Sigmoid colon (tissue), 7 donors: ENCODE measurements around the gene UBE2R2. TPM values are rescaled to one million over a fixed set of nuclear protein-coding genes. Genes with fewer than 3 reads are reported as not detected.
A peak's percentile ranks its signal among the peaks of the same experiment; 100 is the strongest.
"Not testable (repeated sequence)": the region's sequence is repeated elsewhere in the genome, so short reads cannot be mapped to it uniquely, and the experiment has no call there.

Source experiments
- DNase-seq: peaks from one replicate; pipeline ENCODE4 v3.0.0-alpha.2; 2019
- H3K27ac ChIP-seq, 4 donors: fragments of 200-600 bp; sonication (generic); one replicate each; pipeline ENCODE4 v1.5.1; 2016 to 2019; ENCODE audit warnings: mild to moderate bottlenecking in 1 of 4
- H3K27me3 ChIP-seq, 3 donors: fragments of 200-600 bp; sonication (generic); one replicate each; pipeline ENCODE4 v1.5.1; 2019; ENCODE audit warnings: mild to moderate bottlenecking in 1 of 3
- H3K36me3 ChIP-seq, 4 donors: fragments of 200-600 bp; sonication (generic); one replicate each; pipeline ENCODE4 v1.5.1; 2016 to 2019
- H3K4me1 ChIP-seq, 4 donors: fragments of 200-600 bp; sonication (generic); one replicate each; pipeline ENCODE4 v1.5.1; 2017 to 2019
- H3K4me3 ChIP-seq, 4 donors: fragments of 200-600 bp; sonication (generic); one replicate each; pipeline ENCODE4 v1.5.1; 2017 to 2019; ENCODE audit warnings: mild to moderate bottlenecking in 2 of 4, moderate library complexity in 1 of 4
- H3K9me3 ChIP-seq, 4 donors: fragments of 200-600 bp in 3 of 4; sonication (generic) in 3 of 4; one replicate each; pipeline versions ENCODE4 v1.5.1 to v1.6.1; 2013 to 2019
- EP300 ChIP-seq, 4 donors: sonication (generic); formaldehyde crosslinking; IDR thresholded peaks; one replicate each; pipeline ENCODE4 v1.6.1; 2017; ENCODE audit warnings: antibody characterized with exemption in 4 of 4
- POLR2A ChIP-seq, 2 donors: fragments of 450-650 bp; IDR thresholded peaks; one replicate each; pipeline ENCODE4 v1.6.1; 2016; ENCODE audit warnings: antibody characterized with exemption in 2 of 2, mild to moderate bottlenecking in 2 of 2, moderate library complexity in 2 of 2
- POLR2AphosphoS5 ChIP-seq, 4 donors: sonication (generic); formaldehyde crosslinking; IDR thresholded peaks; one replicate each; pipeline ENCODE4 v1.6.1; 2017; ENCODE audit warnings: antibody characterized with exemption in 4 of 4
- WGBS, 2 donors: extraction: QIAGEN DNeasy Blood & Tissue Kit; methylation state at CpG; one replicate each; pipeline ENCODE4 v1.1.7; 2013; 5-methylcytosine and 5-hydroxymethylcytosine counted together
- intact Hi-C: fragments of 100-400 bp; cut with DNase I; formaldehyde crosslinking; loops from one replicate; pipeline ENCODE4 v1.15.1; 2023
- polyA plus RNA-seq, 3 donors: library from polyadenylated mRNA; stranded (reverse); fragments of 200-250 nt; gene quantifications; one replicate each; pipeline ENCODE4 v1.2.3, GENCODE V29; 2013
- total RNA-seq, 4 donors: library from RNA; depleted of rRNA; stranded (reverse); fragments of >200 nt; gene quantifications; one replicate each; pipeline ENCODE4 v1.1.0, GENCODE V29; 2016
- TF ChIP-seq, protein P1 (sequence below), 4 experiments: fragments of 450-650 bp in 3 of 4; fragments of 200-600 bp in 1 of 4; IDR thresholded peaks; one replicate each; pipeline ENCODE4 v1.5.1; 2016 to 2019; ENCODE audit warnings: antibody characterized with exemption in 4 of 4, mild to moderate bottlenecking in 3 of 4, moderate library complexity in 2 of 4
- donor health status: healthy with polysubstance abuse.
- donor health status: Bipolar disorder and iron deficiency.
- donor health status: healthy.

Gene UBE2R2
- total and polyA plus RNA-seq, 7 donors: 23.2 to 32.4 (median 25.4) TPM

DNA sequence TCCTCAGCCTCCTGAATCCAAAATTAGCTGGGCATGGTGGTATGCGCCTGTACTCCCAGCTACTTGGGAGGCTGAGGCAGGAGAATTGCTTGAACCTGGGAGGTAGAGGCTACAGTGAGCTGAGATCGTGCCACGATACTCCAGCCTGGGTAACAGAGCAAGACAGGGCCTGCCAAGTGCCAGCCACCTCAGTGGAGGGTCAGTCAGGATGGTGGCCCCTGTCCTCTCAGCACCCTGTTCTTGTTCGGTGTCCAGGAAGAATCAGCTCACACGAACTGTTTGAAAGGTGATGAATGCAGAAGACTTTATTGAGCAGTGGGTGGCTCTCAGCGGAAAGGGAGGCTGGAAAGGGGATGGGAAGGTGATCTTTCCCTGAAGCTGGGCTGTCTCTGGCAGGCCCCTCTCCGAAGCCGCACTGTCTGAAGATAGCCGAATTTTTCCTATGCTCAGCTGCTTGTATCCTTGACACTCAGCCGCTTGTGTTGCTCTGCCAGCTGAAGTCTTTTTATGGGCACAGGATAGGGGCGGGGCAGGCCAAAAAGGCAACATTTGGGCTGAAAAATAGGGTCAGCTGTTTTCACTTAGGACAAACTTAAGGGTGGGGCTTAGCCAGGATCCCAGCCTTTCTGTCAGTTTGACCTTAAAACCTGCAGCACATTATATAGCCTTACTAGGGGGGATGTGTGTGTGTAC lies 50.9 kb downstream of the UBE2R2 start:
- WGBS, 2 donors: 53 to 74% methylated on average over 11 of the region's 11 CpGs
- intact Hi-C loops: no loop called here
- H3K4me1 ChIP-seq: peaks cover 0 to 42% (median 26%) of the 10 kb centered on the region in 4 donors
- no peaks in the 10 kb centered on the region for H3K27me3 ChIP-seq
- peak overlapping the region; percentile 44 to 68 (median 54) for H3K27ac ChIP-seq
- H3K9me3 ChIP-seq: no peaks in the 10 kb centered on the region
- peak; percentile 78 for DNase-seq
- TF ChIP-seq EP300 (IDR thresholded peaks at IDR 0.05) (no peak), POLR2A (IDR thresholded peaks at IDR 0.05) (no peak), POLR2AphosphoS5 (IDR thresholded peaks at IDR 0.05) (no peak)
- TF ChIP-seq, protein P1, sequence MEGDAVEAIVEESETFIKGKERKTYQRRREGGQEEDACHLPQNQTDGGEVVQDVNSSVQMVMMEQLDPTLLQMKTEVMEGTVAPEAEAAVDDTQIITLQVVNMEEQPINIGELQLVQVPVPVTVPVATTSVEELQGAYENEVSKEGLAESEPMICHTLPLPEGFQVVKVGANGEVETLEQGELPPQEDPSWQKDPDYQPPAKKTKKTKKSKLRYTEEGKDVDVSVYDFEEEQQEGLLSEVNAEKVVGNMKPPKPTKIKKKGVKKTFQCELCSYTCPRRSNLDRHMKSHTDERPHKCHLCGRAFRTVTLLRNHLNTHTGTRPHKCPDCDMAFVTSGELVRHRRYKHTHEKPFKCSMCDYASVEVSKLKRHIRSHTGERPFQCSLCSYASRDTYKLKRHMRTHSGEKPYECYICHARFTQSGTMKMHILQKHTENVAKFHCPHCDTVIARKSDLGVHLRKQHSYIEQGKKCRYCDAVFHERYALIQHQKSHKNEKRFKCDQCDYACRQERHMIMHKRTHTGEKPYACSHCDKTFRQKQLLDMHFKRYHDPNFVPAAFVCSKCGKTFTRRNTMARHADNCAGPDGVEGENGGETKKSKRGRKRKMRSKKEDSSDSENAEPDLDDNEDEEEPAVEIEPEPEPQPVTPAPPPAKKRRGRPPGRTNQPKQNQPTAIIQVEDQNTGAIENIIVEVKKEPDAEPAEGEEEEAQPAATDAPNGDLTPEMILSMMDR (IDR thresholded peaks at IDR 0.05): no peak
- H3K36me3 ChIP-seq: no peaks in the 10 kb centered on the region
- no peak overlapping the region for H3K4me3 ChIP-seq

DNA sequence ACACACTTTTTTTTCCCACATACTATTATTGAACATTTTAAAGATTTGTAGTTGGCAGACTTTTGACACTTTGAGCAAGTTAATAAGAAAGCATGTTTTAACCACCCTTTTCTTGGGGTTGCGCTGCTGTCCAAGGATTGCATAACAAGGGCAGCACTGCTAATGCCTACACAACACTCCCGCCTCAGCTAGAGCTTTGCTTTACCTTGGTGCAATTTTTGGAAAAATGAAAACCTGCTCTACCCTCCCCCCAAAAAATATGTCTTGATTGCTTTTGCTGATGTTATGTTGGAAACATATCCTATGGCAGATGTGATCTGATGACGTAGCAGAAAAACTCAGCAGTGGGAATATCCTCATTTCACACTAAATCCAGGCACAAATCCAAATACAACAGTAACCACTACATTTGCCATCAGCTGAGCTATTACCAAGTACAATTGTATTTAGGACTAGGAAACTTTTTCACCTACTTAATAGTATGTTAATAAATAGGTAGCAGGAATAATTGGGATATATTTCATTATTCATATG lies 51.5 kb downstream of the UBE2R2 start:
- H3K4me1 ChIP-seq: peaks cover 0 to 42% (median 26%) of the 10 kb centered on the region in 4 donors
- peak overlapping the region; percentile 44 to 68 (median 54) for H3K27ac ChIP-seq
- TF ChIP-seq, protein P1 (IDR thresholded peaks at IDR 0.05): no peak
- TF ChIP-seq POLR2AphosphoS5 (IDR thresholded peaks at IDR 0.05): no peak
- TF ChIP-seq EP300 (IDR thresholded peaks at IDR 0.05): no peak
- no peak for TF ChIP-seq POLR2A (IDR thresholded peaks at IDR 0.05)
- no peak for DNase-seq
- H3K27me3 ChIP-seq: no peaks in the 10 kb centered on the region
- WGBS, 2 donors: 74 to 77% methylated on average over 3 of the region's 3 CpGs
- intact Hi-C loops: no loop called here
- H3K36me3 ChIP-seq: no peaks in the 10 kb centered on the region
- H3K4me3 ChIP-seq: no peak overlapping the region
- no peaks in the 10 kb centered on the region for H3K9me3 ChIP-seq

DNA sequence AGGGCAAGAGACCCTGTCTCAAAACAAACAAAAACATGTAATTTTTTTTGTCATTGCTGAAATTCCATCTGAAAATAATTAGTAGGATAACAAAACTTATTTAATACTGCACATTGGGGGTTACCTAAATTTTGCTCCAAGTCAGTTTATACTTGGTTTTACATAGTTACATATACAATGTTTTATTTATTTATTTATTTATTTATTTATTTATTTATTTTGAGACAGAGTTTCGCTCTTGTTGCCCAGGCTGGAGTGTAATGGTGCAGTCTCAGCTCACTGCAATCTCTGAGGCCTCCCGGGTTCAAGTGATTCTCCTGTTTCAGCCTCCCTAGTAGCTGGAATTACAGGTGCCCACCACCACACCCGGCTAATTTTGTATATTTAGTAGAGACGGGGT lies 52.3 kb downstream of the UBE2R2 start:
- H3K36me3 ChIP-seq, H3K9me3 ChIP-seq, H3K27me3 ChIP-seq, H3K4me3 ChIP-seq, DNase-seq, intact Hi-C loops: not testable (repeated sequence)
- Histone ChIP-seq H3K4me1 (peaks cover 0 to 42% (median 26%) of the 10 kb centered on the region in 4 donors), H3K27ac (peak overlapping the region in 2 of 4 donors; percentile 44 to 46)
- WGBS, 2 donors: 96 to 98% methylated on average over 4 of the region's 4 CpGs

DNA sequence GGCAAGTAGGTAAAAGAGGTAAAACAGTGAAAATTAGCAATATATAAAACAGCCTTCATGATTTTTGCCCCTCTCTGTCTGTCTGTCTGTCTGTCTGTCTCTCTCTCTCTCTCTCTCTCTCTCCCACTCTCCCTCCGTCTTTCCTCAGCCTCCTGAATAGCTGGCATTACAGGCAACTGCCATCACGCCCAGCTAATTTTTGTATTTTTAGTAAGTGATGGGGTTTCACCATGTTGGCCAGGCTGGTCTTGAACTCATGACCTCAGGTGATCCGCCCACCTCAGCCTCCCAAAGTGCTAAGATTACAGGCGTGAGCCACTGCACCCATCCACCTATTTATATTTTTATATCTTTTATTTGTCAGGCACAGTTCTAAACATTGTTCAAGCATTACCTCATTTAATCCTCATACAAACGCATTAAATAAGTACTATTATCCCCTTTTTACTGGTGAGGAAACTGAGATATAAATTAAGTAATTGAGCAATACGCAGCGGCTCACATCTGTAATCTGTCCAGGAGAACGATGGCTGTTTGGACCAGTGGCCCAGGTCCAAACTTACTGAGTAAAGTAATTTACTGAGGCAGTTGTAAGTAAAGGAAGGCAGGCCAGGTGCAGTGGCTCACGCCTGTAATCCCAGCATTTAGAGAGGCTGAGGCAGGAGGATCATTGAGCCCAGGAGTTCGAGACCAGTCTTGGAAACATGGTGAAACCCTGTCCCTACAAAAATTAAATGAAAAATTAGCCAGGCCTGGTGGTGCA lies 60.9 kb downstream of the UBE2R2 start:
- Histone ChIP-seq H3K27me3 (no peaks in the 10 kb centered on the region), H3K4me1 (peaks cover 0 to 46% (median 29%) of the 10 kb centered on the region in 4 donors), H3K27ac (no peak overlapping the region), H3K36me3 (no peaks in the 10 kb centered on the region), H3K4me3 (no peak overlapping the region), H3K9me3 (no peaks in the 10 kb centered on the region)
- WGBS, 2 donors: 48 to 65% methylated on average over 10 of the region's 10 CpGs
- no peak for DNase-seq
- intact Hi-C loops: no loop called here
- TF ChIP-seq POLR2AphosphoS5 (IDR thresholded peaks at IDR 0.05) (no peak), POLR2A (IDR thresholded peaks at IDR 0.05) (no peak), EP300 (IDR thresholded peaks at IDR 0.05) (no peak)
- TF ChIP-seq, protein P1 (IDR thresholded peaks at IDR 0.05): no peak

DNA sequence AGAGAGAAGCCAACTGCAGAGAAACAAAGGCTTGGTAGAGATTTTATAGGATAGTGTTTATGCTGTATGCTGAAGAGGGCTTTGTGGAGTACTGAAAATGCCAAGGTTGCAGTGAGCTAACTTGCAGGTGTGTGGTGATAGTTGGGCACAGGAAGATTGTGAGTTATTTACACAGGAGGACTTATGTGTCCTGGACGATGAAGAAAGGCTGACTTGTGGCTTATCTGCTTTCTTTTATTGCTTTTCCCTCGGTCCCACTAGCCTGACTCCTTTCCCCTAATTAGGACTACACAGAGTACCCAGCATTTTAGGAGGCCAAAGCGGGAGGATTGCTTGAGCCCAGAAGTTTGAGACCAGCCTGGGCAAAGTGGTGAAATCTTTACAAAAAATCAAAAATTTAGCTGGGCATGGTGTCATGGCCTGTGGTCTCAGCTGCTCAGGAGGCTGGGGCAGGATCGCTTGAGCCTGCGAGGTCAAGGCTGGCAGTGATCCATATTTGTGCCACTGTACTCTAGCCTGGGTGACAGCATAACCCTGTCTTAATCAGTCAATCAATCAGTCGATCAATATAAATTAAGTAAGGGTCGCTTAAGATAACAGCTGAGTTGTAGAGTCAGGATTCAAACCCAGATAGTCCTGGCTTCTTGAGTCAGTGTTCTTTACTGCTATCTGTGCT lies 61.9 kb downstream of the UBE2R2 start:
- no peak overlapping the region for H3K4me3 ChIP-seq
- H3K27me3 ChIP-seq: no peaks in the 10 kb centered on the region
- no peaks in the 10 kb centered on the region for H3K9me3 ChIP-seq
- WGBS, 2 donors: 58 to 82% methylated on average over 7 of the region's 7 CpGs
- intact Hi-C loops: no loop called here
- TF ChIP-seq EP300 (IDR thresholded peaks at IDR 0.05) (no peak), POLR2AphosphoS5 (IDR thresholded peaks at IDR 0.05) (no peak), POLR2A (IDR thresholded peaks at IDR 0.05) (no peak)
- TF ChIP-seq, protein P1 (IDR thresholded peaks at IDR 0.05): no peak
- no peak overlapping the region for H3K27ac ChIP-seq
- no peaks in the 10 kb centered on the region for H3K36me3 ChIP-seq
- DNase-seq: no peak
- H3K4me1 ChIP-seq: peaks cover 0 to 46% (median 29%) of the 10 kb centered on the region in 4 donors
